ENCODE data around the gene CAMKV. TPM values are rescaled to one million over a fixed set of nuclear protein-coding genes. Genes with fewer than 3 reads are reported as not detected.

The CAMKV gene
- total RNA-seq, 1 donor from 2014 or later: 12.1 TPM

DNA sequence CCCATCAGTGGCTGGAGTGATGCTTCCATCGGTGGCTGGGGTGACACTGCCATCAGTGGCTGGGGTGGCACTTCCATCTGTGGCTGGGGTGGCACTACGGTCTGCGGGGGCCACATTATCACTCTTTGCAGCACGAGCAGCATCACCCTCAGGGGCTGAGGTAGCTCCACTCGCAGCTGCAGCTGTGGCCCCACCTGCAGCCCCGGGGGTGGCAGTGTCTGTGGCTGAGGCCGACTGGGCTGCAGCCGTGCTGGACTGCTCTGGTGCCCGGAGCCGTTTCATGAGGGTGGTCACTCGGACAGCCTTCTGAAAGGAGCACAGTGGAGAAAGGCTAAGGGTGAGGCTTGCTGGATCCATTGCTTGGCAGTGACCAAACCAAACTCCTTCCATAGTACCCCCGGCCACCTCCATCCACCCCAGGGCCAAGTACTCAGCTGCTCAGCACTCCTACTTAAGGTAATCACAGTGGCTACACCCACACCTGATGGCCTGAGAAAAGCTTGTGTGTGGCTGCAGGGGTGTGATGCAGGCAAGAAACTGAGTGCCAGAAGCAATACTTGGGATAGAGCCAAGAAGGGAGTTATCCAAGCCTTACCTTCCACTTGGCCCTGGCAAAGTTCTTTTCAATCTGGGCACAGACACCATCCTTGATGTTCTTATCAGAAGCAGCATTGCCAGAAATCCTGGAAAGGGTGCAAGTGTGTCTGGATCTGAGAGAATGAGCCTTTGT, 10.0 kb downstream of the CAMKV start:
- Histone ChIP-seq H3K9me3 (ENCODE audit: low read depth) (no peaks in the 10 kb centered on the region), H3F3A (ENCODE audit: low read depth) (no peaks in the 10 kb centered on the region), H3K4me3 (no peak overlapping the region), H3K79me2 (ENCODE audit: low read depth) (peaks cover 15% of the 10 kb centered on the region), H3K4me1 (peaks cover 6% of the 10 kb centered on the region), H3K4me2 (no peak overlapping the region), H3K9ac (no peak overlapping the region), H2AFZ (replicated peaks) (no peak overlapping the region), H3K27ac (no peak overlapping the region), H3K27me3 (no peaks in the 10 kb centered on the region), H4K20me1 (ENCODE audit: low read depth) (no peaks in the 10 kb centered on the region), H3K36me3 (no peaks in the 10 kb centered on the region)
- TF ChIP-seq, protein P1, sequence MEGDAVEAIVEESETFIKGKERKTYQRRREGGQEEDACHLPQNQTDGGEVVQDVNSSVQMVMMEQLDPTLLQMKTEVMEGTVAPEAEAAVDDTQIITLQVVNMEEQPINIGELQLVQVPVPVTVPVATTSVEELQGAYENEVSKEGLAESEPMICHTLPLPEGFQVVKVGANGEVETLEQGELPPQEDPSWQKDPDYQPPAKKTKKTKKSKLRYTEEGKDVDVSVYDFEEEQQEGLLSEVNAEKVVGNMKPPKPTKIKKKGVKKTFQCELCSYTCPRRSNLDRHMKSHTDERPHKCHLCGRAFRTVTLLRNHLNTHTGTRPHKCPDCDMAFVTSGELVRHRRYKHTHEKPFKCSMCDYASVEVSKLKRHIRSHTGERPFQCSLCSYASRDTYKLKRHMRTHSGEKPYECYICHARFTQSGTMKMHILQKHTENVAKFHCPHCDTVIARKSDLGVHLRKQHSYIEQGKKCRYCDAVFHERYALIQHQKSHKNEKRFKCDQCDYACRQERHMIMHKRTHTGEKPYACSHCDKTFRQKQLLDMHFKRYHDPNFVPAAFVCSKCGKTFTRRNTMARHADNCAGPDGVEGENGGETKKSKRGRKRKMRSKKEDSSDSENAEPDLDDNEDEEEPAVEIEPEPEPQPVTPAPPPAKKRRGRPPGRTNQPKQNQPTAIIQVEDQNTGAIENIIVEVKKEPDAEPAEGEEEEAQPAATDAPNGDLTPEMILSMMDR (IDR thresholded peaks at IDR 0.05): no peak
- no peak for TF ChIP-seq EZH2 (IDR thresholded peaks at IDR 0.05)
- no peak for TF ChIP-seq EZH2phosphoT487 (IDR thresholded peaks at IDR 0.05)
- peaks cover 2% of the 10 kb centered on the region for H3K27me3 Mint-ChIP-seq (ENCODE audit: insufficient read depth, low read depth)
- peaks cover 2% of the 10 kb centered on the region for H3K36me3 Mint-ChIP-seq
- no peak for DNase-seq (ENCODE audit: low spot score)
- H3K9me3 Mint-ChIP-seq: no peaks in the 10 kb centered on the region
- no peak overlapping the region for H3K27ac Mint-ChIP-seq
- H3K4me3 Mint-ChIP-seq: no peak overlapping the region
- peaks cover 15% of the 10 kb centered on the region for H3K4me1 Mint-ChIP-seq

DNA sequence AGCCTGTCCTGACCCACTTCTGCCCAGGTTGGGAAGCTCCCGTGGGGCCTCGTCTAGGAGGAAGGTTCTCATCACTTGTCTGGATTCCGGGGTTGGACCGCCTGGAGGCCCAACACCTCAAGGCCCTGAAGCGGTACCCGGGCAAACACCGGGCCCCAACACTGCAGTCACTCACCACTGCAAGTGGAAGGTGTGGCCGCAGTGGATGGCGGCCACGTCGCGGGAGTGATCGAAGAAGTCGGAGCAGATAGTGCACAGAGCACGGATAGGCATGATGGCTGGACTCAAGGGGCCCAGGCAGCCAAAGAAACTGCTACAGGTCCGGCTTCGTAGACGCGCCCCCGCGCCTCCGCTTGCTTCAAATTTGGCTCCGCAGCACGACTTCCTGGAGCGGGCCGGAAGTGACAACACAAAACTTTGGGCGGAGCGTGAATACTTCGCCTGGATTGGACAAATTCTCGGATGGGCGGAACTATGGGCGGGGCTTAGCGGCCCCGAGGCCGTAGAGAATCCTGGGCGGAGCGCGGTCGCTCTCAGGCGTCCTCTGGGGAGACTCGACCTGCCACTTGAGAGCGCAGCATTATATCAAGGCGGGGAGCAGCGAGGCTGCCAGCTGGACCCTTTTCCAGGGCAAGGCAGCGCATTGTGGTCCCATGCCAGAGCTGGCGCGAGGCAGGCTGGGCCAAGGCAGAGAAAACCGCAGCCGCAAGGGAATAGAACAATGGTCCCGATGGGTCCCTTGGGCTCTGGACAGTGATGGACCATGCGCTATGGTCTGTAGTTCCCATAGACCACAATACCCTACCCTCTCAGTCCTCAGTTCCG, 13.3 kb downstream of the CAMKV start, which contains the start of gene TRAIP:
Gene TRAIP (minus strand): TSS at position 384 of the 825 bp plus-strand sequence. CDS start 111 bp downstream, at position 273.
- peaks cover 6% of the 10 kb centered on the region for H3K4me1 ChIP-seq
- H3K27me3 Mint-ChIP-seq (ENCODE audit: insufficient read depth, low read depth): peaks cover 2% of the 10 kb centered on the region
- no peaks in the 10 kb centered on the region for H3K27me3 ChIP-seq
- peak within 1 kb of the TSS; percentile 75 for H3K4me3 ChIP-seq
- H3K4me1 Mint-ChIP-seq: peaks cover 12% of the 10 kb centered on the region
- peak within 1 kb of the TSS; percentile 88 for H3K4me2 ChIP-seq
- no peaks in the 10 kb centered on the region for H3K36me3 Mint-ChIP-seq
- peak within 1 kb of the TSS; percentile 83 for H2AFZ ChIP-seq (replicated peaks)
- no peaks in the 10 kb centered on the region for H4K20me1 ChIP-seq (ENCODE audit: low read depth)
- peak within 1 kb of the TSS; percentile 78 for H3K9ac ChIP-seq
- peak within 1 kb of the TSS; percentile 97 for H3K4me3 Mint-ChIP-seq
- H3K9me3 Mint-ChIP-seq: no peaks in the 10 kb centered on the region
- TF ChIP-seq, protein P1 (IDR thresholded peaks at IDR 0.05): no peak
- TF ChIP-seq EZH2 (IDR thresholded peaks at IDR 0.05): no peak
- TF ChIP-seq EZH2phosphoT487 (IDR thresholded peaks at IDR 0.05): no peak
- H3K27ac Mint-ChIP-seq: peak within 1 kb of the TSS; percentile 93
- H3K27ac ChIP-seq: no peak within 1 kb of the TSS
- peaks cover 35% of the 10 kb centered on the region for H3K79me2 ChIP-seq (ENCODE audit: low read depth)
- no peaks in the 10 kb centered on the region for H3K36me3 ChIP-seq
- H3F3A ChIP-seq (ENCODE audit: low read depth): no peaks in the 10 kb centered on the region
- no peaks in the 10 kb centered on the region for H3K9me3 ChIP-seq (ENCODE audit: low read depth)
- peak; percentile 98 for DNase-seq (ENCODE audit: low spot score)

DNA sequence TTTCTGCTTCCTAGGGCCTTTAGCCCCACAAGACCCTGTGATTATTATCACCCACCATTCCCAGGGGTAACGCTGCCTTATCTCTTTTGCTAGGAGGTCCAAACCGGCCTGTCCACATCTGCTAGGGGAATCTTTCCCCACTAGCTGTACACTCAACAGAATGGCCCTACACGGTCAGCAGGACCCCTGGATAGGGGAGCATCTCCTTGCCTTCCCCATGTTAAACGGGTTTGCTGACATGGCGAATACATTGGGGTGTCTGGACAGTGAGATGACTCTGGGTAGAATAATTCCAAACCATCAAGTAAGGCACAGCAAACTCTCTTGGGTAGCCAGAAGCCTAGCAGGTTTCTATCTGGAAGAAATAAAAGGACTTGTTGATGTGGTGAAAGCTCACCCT, 14.0 kb downstream of the CAMKV start:
- no peaks in the 10 kb centered on the region for H3K9me3 ChIP-seq (ENCODE audit: low read depth)
- DNase-seq (ENCODE audit: low spot score): no peak
- Mint-ChIP-seq H3K9me3 (no peaks in the 10 kb centered on the region), H3K27me3 (ENCODE audit: insufficient read depth, low read depth) (peaks cover 2% of the 10 kb centered on the region), H3K27ac (no peak overlapping the region), H3K36me3 (no peaks in the 10 kb centered on the region), H3K4me3 (peak overlapping the region; percentile 97), H3K4me1 (peaks cover 12% of the 10 kb centered on the region)
- H3K4me3 ChIP-seq: peak overlapping the region; percentile 75
- TF ChIP-seq, protein P1 (IDR thresholded peaks at IDR 0.05): no peak
- TF ChIP-seq EZH2phosphoT487 (IDR thresholded peaks at IDR 0.05): no peak
- TF ChIP-seq EZH2 (IDR thresholded peaks at IDR 0.05): no peak
- no peaks in the 10 kb centered on the region for H3K36me3 ChIP-seq
- H3K27me3 ChIP-seq: no peaks in the 10 kb centered on the region
- H3K79me2 ChIP-seq (ENCODE audit: low read depth): peaks cover 35% of the 10 kb centered on the region
- peak overlapping the region; percentile 88 for H3K4me2 ChIP-seq
- no peaks in the 10 kb centered on the region for H3F3A ChIP-seq (ENCODE audit: low read depth)
- no peak overlapping the region for H2AFZ ChIP-seq (replicated peaks)
- H4K20me1 ChIP-seq (ENCODE audit: low read depth): no peaks in the 10 kb centered on the region
- H3K27ac ChIP-seq: no peak overlapping the region
- peaks cover 6% of the 10 kb centered on the region for H3K4me1 ChIP-seq
- peak overlapping the region; percentile 78 for H3K9ac ChIP-seq
